GM18909 (cell line): ENCODE results near the gene TGM2.

Source experiments
- ATAC-seq: cut with Tn5 transposase; IDR thresholded peaks from one replicate; pipeline ENCODE4 v1.9.1; 2021; ENCODE audit warnings: mild to moderate bottlenecking; ENCODE audit not compliant: unreplicated experiment, poor library complexity

TGM2 gene

GRCh38 chr20:38178581-38178980 lies 13.5 kb upstream of the TGM2 start:
- no peak for ATAC-seq

- no peak for ATAC-seq
Measured at GRCh38 chr20:38178065-38178491, 13.0 kb upstream of the TGM2 start.

- ATAC-seq = no peak
Measured at GRCh38 chr20:38177201-38177600, 12.1 kb upstream of the TGM2 start.

GRCh38 chr20:38175304-38176180 lies 10.5 kb upstream of the TGM2 start:
- no peak for ATAC-seq

DNA sequence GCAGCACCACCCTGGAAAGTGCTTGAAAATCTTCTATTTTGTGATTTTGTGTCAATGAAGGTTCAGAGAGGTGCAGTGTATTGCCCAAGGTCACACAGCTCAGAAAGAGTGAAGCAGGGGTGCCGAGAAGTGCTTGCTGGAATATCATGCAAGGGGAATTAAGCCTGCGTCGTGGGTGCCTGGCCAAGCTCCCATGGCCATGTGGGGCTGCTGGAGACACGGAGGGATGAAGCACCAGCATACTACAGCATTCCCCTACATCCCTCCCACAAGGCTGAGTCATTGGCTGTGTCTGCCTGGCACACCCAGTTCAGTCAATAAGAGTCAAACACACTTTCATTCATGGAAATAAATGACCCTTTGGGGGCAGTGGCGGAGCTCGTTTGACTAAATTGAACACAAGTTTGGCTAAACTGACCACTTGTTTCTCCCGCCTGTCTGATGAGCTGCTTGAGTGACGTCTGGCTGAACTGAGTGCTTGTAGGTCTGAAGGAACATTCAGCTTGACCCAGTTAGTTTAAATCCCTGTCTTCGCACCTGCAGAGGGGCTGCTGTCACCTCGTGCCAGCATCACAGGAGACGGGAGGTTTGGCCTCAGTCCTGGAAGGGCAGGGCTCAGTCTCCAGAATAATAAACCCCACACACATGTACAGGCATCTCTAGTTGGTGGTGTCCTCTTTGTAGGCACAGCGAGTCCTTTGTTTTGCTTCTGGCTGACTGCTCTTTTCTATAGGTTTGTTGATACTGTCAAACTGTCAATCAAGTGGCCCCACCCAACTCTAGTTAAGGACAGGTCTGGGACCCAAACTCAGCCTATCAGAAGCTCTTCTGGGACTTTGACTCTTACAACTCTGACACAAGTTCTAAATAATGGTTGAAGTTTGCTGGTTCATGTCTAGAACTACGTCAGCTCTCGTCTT lies 8.4 kb upstream of the TGM2 start:
- no peak for ATAC-seq

- no peak for ATAC-seq
Measured at GRCh38 chr20:38172408-38172807, 7.3 kb upstream of the TGM2 start.

DNA sequence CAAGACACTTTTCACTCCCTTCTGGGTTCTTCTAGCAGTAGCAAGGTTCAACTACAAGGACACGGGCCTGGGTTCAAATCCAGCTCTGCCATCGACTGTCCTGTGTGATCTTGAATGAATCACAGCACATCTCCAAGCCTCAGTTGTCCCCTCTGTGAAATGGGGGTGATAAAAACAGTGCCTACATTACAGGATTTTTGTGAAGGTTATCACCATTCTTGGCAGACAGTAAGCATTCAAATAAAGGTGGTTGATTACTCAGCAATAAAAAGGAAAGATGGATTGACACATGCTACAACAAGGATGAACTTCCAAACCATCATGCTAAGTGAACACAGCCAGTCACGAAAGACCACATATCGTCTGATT lies 6.6 kb upstream of the TGM2 start:
- no peak for ATAC-seq

DNA sequence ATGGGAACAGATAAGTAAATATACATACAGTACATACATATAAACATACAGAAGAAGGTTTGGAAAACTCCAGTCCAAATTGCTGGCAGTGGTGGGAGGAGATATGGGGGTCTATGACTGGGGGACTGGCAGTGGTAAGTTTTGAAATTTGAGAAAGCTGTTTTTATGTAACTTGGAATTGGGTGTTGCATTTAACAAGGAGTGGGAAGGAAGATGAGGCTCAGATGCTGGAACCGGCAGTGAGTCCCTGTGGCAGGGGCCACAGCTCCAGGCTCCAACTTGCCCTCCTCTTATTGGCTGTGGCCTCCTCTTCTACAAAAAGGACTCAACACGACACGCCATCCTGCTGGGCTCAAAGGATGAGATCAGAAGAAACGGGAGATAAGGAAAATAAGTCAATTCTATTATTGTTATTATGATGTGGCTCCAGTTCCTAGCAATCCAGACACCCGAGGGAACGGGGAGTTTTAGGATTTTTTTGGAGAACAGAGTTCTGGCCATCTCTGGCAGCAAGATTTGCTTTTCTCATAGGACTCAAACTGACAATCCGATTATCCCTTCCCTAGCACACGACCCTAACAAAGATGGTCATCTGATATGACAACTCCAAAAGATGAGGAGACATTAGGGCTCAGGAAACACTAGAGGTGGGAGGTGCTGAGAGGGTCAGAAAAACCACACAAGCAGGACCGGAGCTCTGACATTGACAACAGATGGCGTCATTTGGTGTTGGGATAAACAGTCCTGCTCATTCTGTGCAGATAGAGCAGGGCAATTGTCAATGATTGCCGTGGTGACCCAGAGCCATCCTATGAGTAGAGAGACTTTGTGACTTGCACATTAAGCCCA lies 6.0 kb upstream of the TGM2 start:
- ATAC-seq = no peak

- no peak for ATAC-seq
Measured at GRCh38 chr20:38170219-38170825, 5.3 kb upstream of the TGM2 start.

GRCh38 chr20:38169636-38170193 lies 4.6 kb upstream of the TGM2 start:
- ATAC-seq = no peak

DNA sequence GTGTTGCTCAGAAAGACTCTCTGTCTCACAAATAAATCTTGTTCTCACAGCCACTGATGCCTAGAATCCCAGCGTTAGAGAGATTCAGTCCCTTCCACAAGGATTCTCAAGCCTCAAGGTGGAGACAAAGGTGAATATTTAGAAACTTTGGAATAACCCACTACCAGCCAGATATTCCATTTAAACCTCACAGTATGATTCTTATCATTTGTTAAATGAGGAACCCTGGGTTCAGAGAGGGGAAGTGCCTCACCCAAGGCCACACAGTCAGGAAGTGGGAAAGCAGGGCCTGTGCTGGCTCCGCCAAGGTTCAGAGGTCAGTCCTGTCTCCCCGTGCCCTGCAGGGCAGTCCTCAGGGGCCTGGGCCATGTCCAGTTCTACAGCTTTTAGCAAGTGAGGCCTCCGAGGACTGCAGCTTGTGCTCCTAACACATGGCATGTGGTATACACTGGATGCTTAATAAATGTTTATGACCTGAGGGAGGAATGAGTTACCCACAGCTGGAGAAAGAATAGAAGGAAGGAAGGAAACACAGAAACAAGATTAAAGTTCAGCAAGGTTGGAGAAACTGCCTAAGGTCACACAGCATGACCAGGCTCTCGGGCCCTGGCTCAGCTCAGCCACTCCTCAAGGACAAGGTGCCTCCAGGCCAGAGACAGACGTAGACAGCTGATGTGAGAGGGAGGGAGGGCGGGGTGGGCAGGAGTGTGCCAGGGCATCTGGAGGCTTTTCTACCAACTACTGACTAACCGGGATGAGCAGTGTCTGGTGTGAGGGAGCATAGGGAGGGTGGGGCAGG lies 3.9 kb upstream of the TGM2 start:
- no peak for ATAC-seq

- ATAC-seq = no peak
Measured at GRCh38 chr20:38167851-38168760, 3.0 kb upstream of the TGM2 start.

DNA sequence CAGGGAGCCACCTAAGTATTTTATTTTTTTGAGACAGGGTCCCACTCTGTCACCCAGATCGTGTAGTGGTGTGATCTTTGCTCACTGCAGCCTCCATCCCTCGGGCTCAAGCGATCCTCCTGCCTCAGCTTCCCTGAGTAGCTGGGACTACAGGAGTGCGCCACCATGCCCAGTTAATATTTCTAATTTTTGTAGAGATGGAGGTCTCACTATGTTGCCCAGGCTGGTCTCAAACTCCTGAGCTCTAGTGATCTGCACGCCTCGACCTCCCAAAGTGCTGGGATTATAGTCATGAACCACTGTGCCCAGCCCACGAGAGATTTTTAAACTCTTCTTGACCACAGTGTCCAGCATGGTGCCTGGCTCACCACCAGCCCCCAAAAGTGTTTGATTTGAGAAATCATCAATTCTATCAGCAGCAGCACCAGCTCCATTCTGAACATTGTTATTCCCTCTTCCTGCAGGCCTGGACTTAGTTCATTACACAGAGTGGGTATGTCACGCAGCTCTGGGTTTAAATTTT lies 2.3 kb upstream of the TGM2 start:
- no peak for ATAC-seq

GRCh38 chr20:38166703-38167233 lies 1.7 kb upstream of the TGM2 start:
- ATAC-seq = no peak

- no peak for ATAC-seq
Measured at GRCh38 chr20:38165966-38166702, 1.1 kb upstream of the TGM2 start.

DNA sequence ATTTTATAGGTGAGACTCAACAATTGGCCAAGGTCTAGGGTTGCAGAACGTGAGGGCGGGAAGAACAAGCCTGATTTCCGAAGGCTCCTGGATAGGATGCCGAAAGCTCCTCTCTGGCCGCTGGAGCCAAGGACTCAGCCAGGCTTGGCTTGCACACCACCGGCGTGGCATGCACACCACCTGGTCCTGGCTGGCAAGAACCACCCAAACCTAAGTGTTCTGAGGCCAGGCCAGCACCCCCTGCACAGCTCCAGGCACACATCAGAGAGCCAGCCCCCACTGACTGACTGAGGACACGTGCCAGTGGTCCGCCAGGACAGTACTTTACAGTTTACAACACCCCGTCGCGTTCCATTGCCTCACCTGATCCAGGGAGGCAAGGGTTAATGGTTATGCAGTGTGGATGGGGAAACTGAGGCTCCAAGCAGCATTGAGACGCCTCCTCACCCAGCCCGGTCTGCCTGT lies 414 bp downstream of the TGM2 start:
- ATAC-seq = no peak

GRCh38 chr20:38164069-38164468 lies 1.0 kb downstream of the TGM2 start:
- no peak for ATAC-seq
